ENCODE results near the gene MRPS7.

GRCh38 chr17:75227729-75228128 lies 34.0 kb upstream of the MRPS7 start:
- TF ChIP-seq ZNF274 (IDR thresholded peaks at IDR 0.05; ENCODE audit: low read depth, low read length) (no peak), YY1 (IDR thresholded peaks at IDR 0.05; ENCODE audit: insufficient read depth, insufficient read length) (no peak), SUZ12 (IDR thresholded peaks at IDR 0.05; ENCODE audit: extremely low read depth, insufficient read depth, insufficient read length) (no peak)

Data from NT2/D1 (cell line).